ENCODE results near the gene SQOR.

DNA sequence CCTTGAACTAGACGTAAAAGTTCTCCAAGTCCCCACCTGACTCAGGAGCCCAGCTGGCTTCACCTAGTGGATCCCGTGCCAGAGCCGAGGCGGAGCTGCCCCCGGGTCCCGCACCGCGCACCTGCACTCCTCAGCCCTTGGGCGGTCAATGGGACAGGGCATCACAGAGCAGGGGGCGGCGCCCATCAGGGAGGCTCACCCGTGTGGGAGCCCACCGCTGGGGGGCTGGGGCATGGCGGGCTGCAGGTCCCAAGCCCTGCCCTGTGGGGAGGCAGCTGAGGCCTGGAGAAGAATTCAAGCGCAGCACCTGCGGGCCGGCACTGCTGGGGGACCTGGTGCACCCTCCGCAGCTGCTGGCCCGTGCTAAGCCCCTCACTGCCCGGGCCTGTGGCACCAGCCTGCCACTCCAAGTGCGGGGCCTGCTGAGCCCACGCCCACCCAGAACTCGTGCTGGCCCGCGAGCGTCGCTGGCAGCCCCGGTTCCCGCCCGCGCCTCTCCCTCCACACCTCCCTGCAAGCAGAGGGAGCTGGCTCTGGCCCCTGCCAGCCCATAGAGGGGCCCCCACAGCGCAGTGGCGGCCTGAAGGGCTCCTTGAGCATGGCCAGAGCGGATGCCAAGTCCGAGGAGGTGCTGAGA lies 16.2 kb downstream of the SQOR start:
- TF ChIP-seq, protein P1, sequence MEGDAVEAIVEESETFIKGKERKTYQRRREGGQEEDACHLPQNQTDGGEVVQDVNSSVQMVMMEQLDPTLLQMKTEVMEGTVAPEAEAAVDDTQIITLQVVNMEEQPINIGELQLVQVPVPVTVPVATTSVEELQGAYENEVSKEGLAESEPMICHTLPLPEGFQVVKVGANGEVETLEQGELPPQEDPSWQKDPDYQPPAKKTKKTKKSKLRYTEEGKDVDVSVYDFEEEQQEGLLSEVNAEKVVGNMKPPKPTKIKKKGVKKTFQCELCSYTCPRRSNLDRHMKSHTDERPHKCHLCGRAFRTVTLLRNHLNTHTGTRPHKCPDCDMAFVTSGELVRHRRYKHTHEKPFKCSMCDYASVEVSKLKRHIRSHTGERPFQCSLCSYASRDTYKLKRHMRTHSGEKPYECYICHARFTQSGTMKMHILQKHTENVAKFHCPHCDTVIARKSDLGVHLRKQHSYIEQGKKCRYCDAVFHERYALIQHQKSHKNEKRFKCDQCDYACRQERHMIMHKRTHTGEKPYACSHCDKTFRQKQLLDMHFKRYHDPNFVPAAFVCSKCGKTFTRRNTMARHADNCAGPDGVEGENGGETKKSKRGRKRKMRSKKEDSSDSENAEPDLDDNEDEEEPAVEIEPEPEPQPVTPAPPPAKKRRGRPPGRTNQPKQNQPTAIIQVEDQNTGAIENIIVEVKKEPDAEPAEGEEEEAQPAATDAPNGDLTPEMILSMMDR (IDR thresholded peaks at IDR 0.05): no peak
- no peak for TF ChIP-seq POLR2A (IDR thresholded peaks at IDR 0.05)

All from testis (tissue), 2 donors.